HepG2 (cell line): Measurements from ENCODE around the gene AGFG1. TPM values are rescaled to one million over a fixed set of nuclear protein-coding genes. Genes with fewer than 3 reads are reported as not detected.
A peak's percentile ranks its signal among the peaks of the same experiment; 100 is the strongest.

Experiments used
- ARNT2 ChIP-seq: sonication (generic); formaldehyde crosslinking; IDR thresholded peaks from 2 replicates; pipeline ENCODE4 v1.8.0; 2022; ENCODE audit warnings: mild to moderate bottlenecking, low read depth, missing genetic modification reagents, moderate library complexity
- CCDC6 ChIP-seq: sonication (generic); formaldehyde crosslinking; IDR thresholded peaks from 2 replicates; pipeline ENCODE4 v1.8.1; 2022; ENCODE audit warnings: mild to moderate bottlenecking, missing genetic modification reagents, moderate library complexity
- ELK4 ChIP-seq: sonication (generic); formaldehyde crosslinking; IDR thresholded peaks from 2 replicates; pipeline ENCODE4 v1.9.0; 2021; ENCODE audit warnings: missing genetic modification reagents, borderline replicate concordance
- HBP1 ChIP-seq: IDR thresholded peaks from 2 replicates; pipeline ENCODE4 v1.6.1; 2016; ENCODE audit warnings: low read depth, control low read depth
- HNRNPUL1 ChIP-seq: fragments of 200-400 bp; formaldehyde crosslinking; IDR thresholded peaks from 2 replicates; pipeline ENCODE4 v1.6.1; 2017; ENCODE audit warnings: low read depth, mild to moderate bottlenecking, low read length, moderate library complexity
- KLF12 ChIP-seq: sonication (generic); formaldehyde crosslinking; IDR thresholded peaks from 2 replicates; pipeline ENCODE4 v1.4.0; 2020; ENCODE audit warnings: missing genetic modification reagents, borderline replicate concordance
- RARA ChIP-seq: IDR thresholded peaks from 2 replicates; pipeline ENCODE4 v1.6.1; 2016; ENCODE audit warnings: missing genetic modification reagents, missing compliant biosample characterization
- ZBTB7B ChIP-seq: sonication (generic); formaldehyde crosslinking; IDR thresholded peaks from 2 replicates; pipeline ENCODE4 v1.4.0; 2020; ENCODE audit warnings: missing genetic modification reagents
- ZFP1 ChIP-seq: IDR thresholded peaks from 2 replicates; pipeline ENCODE4 v1.6.1; 2016
- ZNF512 ChIP-seq: sonication (generic); formaldehyde crosslinking; IDR thresholded peaks from 2 replicates; pipeline ENCODE4 v1.4.0; 2020; ENCODE audit warnings: mild to moderate bottlenecking, missing genetic modification reagents
- ZNF580 ChIP-seq: IDR thresholded peaks from 2 replicates; pipeline ENCODE4 v1.6.1; 2016; ENCODE audit warnings: low read depth, borderline replicate concordance
- polyA plus RNA-seq, 8 experiments: library from polyadenylated mRNA; depleted of rRNA in 3 of 8; stranded (reverse) in 7 of 8; unstranded in 1 of 8; fragments of >200 nt; fragmentation: Illumina TruSeq in 4 of 8; extraction: Trizol in 4 of 8; gene quantifications; 2 replicates each; pipeline versions ENCODE4 v1.2.1 to v1.2.3, GENCODE V29; 2011 to 2016; ENCODE audit warnings: low read depth in 4 of 8, missing spikeins in 1 of 8, mixed read lengths in 1 of 8; ENCODE audit not compliant: insufficient read depth in 1 of 8
- total RNA-seq, 5 experiments: library from RNA; depleted of rRNA; stranded (reverse); fragments of >200 nt; fragmentation: Illumina TruSeq; extraction: Trizol; gene quantifications; 2 replicates each; pipeline ENCODE4 v1.2.3, GENCODE V29; 2016; ENCODE audit warnings: low read depth in 1 of 5
- TF ChIP-seq, protein P1 (sequence below): sonication (generic); formaldehyde crosslinking; IDR thresholded peaks from 2 replicates; pipeline ENCODE4 v1.4.0; 2020; ENCODE audit warnings: mild to moderate bottlenecking, missing genetic modification reagents
- TF ChIP-seq, protein P2 (sequence below): sonication (generic); formaldehyde crosslinking; IDR thresholded peaks from 2 replicates; pipeline ENCODE4 v1.4.0; 2020; ENCODE audit warnings: mild to moderate bottlenecking, low read depth, missing genetic modification reagents
- TF ChIP-seq, protein P3 (sequence below): conservative IDR thresholded peaks from 2 replicates; pipeline ENCODE4 v1.6.1; 2018; ENCODE audit warnings: missing genetic modification reagents

The AGFG1 gene
- total and polyA plus RNA-seq, 2 of the 13 experiments (the other 11 are each of a cell fraction or from before 2014, with no cell fraction given), result 145 to 168 TPM

DNA sequence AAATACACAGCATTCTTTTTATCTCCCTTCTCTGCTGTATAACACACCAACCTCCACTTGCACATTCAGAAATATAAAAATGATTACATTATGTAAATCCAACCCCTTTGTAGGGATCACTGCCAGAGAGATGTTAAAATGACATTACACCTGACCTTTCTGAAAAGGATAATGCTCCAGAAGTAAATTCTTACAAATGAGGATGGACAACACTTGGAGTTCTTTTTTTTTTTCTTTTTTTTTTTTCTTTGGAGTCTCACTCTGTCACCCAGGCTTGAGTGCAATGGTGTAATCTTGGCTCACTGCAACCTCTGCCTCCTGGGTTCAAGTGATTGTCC is 20.3 kb upstream of the AGFG1 start (continued):
- TF ChIP-seq, protein P1, sequence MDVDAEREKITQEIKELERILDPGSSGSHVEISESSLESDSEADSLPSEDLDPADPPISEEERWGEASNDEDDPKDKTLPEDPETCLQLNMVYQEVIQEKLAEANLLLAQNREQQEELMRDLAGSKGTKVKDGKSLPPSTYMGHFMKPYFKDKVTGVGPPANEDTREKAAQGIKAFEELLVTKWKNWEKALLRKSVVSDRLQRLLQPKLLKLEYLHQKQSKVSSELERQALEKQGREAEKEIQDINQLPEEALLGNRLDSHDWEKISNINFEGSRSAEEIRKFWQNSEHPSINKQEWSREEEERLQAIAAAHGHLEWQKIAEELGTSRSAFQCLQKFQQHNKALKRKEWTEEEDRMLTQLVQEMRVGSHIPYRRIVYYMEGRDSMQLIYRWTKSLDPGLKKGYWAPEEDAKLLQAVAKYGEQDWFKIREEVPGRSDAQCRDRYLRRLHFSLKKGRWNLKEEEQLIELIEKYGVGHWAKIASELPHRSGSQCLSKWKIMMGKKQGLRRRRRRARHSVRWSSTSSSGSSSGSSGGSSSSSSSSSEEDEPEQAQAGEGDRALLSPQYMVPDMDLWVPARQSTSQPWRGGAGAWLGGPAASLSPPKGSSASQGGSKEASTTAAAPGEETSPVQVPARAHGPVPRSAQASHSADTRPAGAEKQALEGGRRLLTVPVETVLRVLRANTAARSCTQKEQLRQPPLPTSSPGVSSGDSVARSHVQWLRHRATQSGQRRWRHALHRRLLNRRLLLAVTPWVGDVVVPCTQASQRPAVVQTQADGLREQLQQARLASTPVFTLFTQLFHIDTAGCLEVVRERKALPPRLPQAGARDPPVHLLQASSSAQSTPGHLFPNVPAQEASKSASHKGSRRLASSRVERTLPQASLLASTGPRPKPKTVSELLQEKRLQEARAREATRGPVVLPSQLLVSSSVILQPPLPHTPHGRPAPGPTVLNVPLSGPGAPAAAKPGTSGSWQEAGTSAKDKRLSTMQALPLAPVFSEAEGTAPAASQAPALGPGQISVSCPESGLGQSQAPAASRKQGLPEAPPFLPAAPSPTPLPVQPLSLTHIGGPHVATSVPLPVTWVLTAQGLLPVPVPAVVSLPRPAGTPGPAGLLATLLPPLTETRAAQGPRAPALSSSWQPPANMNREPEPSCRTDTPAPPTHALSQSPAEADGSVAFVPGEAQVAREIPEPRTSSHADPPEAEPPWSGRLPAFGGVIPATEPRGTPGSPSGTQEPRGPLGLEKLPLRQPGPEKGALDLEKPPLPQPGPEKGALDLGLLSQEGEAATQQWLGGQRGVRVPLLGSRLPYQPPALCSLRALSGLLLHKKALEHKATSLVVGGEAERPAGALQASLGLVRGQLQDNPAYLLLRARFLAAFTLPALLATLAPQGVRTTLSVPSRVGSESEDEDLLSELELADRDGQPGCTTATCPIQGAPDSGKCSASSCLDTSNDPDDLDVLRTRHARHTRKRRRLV (CRISPR knock-in tag), result no peak
- TF ChIP-seq HNRNPUL1 (no peak), HBP1 (CRISPR knock-in tag) (peak; percentile 3; the same call in 1 of the 2 replicates), ZNF512 (CRISPR knock-in tag) (no peak), CCDC6 (CRISPR knock-in tag) (0 out of 2 replicates have a peak, but pooled peaks have one; percentile 5), ELK4 (CRISPR knock-in tag) (no peak), ZBTB7B (CRISPR knock-in tag) (0 out of 2 replicates have a peak, but pooled peaks have one; percentile 9), ZNF580 (peak; percentile 6; the same call in 1 of the 2 replicates), ZFP1 (CRISPR knock-in tag) (0 out of 2 replicates have a peak, but pooled peaks have one; percentile 2), KLF12 (no peak), ARNT2 (CRISPR knock-in tag) (0 out of 2 replicates have a peak, but pooled peaks have one; percentile 45), RARA (CRISPR knock-in tag) (peak; percentile 5; the same call in 1 of the 2 replicates)
- TF ChIP-seq, protein P2, sequence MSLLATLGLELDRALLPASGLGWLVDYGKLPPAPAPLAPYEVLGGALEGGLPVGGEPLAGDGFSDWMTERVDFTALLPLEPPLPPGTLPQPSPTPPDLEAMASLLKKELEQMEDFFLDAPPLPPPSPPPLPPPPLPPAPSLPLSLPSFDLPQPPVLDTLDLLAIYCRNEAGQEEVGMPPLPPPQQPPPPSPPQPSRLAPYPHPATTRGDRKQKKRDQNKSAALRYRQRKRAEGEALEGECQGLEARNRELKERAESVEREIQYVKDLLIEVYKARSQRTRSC (CRISPR knock-in tag), result no peak
- TF ChIP-seq, protein P3, sequence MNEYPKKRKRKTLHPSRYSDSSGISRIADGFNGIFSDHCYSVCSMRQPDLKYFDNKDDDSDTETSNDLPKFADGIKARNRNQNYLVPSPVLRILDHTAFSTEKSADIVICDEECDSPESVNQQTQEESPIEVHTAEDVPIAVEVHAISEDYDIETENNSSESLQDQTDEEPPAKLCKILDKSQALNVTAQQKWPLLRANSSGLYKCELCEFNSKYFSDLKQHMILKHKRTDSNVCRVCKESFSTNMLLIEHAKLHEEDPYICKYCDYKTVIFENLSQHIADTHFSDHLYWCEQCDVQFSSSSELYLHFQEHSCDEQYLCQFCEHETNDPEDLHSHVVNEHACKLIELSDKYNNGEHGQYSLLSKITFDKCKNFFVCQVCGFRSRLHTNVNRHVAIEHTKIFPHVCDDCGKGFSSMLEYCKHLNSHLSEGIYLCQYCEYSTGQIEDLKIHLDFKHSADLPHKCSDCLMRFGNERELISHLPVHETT (CRISPR knock-in tag), result 0 out of 2 replicates have a peak, but pooled peaks have one; percentile 10
